GM10248 (cell line): ENCODE data around the gene FOLR1.
"Not testable (repeated sequence)": the region's sequence is repeated elsewhere in the genome, so short reads cannot be mapped to it uniquely, and the experiment has no call there.

Experiments
- CTCF ChIA-PET: fragments of 300-600 bp; sonication (Branson Sonifier 250); formaldehyde crosslinking; extraction: SDS; loops from one replicate; lab custom pipeline; 2021; ENCODE audit warnings: antibody characterized with exemption; lab: Yijun Ruan, JAX
- POLR2A ChIA-PET: fragments of 350-650 bp; sonication (Branson Sonifier 250); formaldehyde crosslinking; extraction: SDS; loops from one replicate; lab custom pipeline; 2020; ENCODE audit warnings: antibody characterized with exemption; lab: Yijun Ruan, JAX
- DNase-seq: peaks from one replicate; pipeline ENCODE4 v3.0.0; 2012; ENCODE audit errors: extremely low spot score
- CTCF ChIP-seq: IDR thresholded peaks from 2 replicates; pipeline ENCODE4 v1.5.1; 2012; ENCODE audit warnings: mild to moderate bottlenecking, low read depth; ENCODE audit errors: extremely low read depth, missing control alignments, control extremely low read depth

Gene FOLR1

DNA sequence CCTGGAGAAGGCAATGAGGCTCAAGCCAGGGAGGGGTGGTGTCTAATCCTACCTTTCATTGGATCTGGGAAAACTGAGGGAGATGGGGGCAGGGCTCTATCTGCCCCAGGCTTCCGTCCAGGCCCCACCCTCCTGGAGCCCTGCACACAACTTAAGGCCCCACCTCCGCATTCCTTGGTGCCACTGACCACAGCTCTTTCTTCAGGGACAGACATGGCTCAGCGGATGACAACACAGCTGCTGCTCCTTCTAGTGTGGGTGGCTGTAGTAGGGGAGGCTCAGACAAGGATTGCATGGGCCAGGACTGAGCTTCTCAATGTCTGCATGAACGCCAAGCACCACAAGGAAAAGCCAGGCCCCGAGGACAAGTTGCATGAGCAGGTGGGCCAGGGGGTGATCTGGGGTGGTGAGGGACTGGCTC lies at the start of gene FOLR1:
Gene FOLR1 (plus strand): TSS at position 180 of the 421 bp plus-strand sequence. CDS start 34 bp downstream, at position 214.
- no peak for TF ChIP-seq CTCF
- DNase-seq: no peak
- ChIA-PET POLR2A (no interaction called here), CTCF (no interaction called here)

GRCh38 chr11:72142543-72142942 lies 49.4 kb upstream of the FOLR1 start:
- POLR2A ChIA-PET, DNase-seq: not testable (repeated sequence)
- CTCF ChIA-PET: interaction anchor here (1.3 to 7.4 kb wide), 8 partner anchors 15 to 288 kb away, joined by 7 to 98 read pairs (median 22); no protein-coding TSS in a partner anchor

DNA sequence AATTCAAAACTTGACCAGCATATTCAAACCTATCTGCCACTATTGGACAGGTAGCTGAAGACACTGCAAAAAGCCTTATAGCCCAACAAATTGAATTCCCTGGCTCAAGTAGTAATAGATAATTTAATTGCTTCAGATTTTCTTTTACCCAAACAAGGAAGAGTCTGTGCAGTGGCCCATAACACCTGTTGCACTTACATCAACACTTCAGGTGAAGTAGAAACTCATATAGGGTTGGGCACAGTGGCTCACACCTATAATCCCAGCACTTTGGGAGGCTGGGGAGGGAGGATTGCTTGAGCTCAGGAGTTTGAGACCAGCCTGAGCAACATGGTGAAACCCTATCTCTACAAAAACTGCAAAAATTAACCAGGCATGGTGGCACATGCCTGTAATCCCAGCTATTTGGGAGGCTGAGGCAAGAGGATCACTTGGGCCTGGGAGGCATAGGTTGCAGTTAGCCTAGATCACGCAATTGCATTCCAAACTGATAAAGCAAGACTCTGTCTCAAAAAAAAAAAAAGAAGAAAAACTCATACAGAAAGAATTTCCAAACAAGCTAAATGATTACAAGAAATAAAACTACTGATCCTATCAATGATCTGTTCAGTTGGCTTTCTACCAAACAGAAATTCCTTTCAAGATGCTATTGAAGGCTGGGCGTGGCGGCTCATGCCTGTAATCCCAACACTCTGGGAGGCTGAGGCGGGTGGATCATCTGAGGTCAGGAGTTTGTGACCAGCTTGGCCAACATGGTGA lies 47.0 kb upstream of the FOLR1 start:
- ChIA-PET CTCF (interaction anchor here (0.7 to 7.4 kb wide), 36 partner anchors 9 to 289 kb away, joined by 3 to 98 read pairs (median 6); partner anchors contain the start of genes ANAPC15, CLPB and XNDC1N), POLR2A (no interaction called here)
- no peak for DNase-seq
- no peak for TF ChIP-seq CTCF

DNA sequence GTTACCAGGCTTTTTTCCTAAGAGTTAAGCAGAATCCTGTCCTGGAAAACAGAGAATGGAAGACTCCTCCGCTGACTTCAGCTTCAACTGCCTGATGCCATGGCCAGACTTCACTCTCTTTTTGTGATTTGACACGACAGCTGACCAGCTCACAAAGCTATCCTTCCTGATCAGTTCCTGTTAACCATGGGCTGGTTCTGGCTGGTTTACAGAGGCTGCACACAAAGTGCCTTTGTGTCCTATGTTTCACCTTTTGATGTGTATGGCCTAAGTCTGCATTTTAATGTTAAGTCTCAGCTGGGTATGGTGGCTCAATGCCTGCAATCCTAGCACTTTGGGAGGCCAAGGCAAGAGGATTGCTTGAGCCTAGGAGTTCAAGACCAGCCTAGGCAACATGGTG lies 45.3 kb upstream of the FOLR1 start:
- no peak for TF ChIP-seq CTCF
- ChIA-PET POLR2A (no interaction called here), CTCF (interaction anchor here (0.8 to 7.4 kb wide), 5 partner anchors 10 to 169 kb away, joined by 3 to 98 read pairs (median 6); no protein-coding TSS in a partner anchor)
- DNase-seq: no peak

GRCh38 chr11:72150882-72151281 lies 41.1 kb upstream of the FOLR1 start:
- ChIA-PET CTCF (no interaction called here), POLR2A (no interaction called here)
- TF ChIP-seq CTCF: no peak
- no peak for DNase-seq

- POLR2A ChIA-PET, DNase-seq: not testable (repeated sequence)
- CTCF ChIA-PET: interaction anchor here (1.1 to 4.2 kb wide), 6 partner anchors 10 to 176 kb away, joined by 3 to 36 read pairs (median 4); no protein-coding TSS in a partner anchor
Measured at GRCh38 chr11:72153874-72154273, 38.1 kb upstream of the FOLR1 start.

GRCh38 chr11:72154816-72155215 lies 37.1 kb upstream of the FOLR1 start:
- POLR2A ChIA-PET: no interaction called here
- DNase-seq: no peak
- no peak for TF ChIP-seq CTCF
- CTCF ChIA-PET: interaction anchor here (1.1 to 4.2 kb wide), 4 partner anchors 11 to 177 kb away, joined by 3 to 36 read pairs (median 5); no protein-coding TSS in a partner anchor
